ENCODE measurements around the gene PFN1. TPM values are rescaled to one million over a fixed set of nuclear protein-coding genes. Genes with fewer than 3 reads are reported as not detected.

Gene PFN1
- total and polyA plus RNA-seq, 9 of the 15 experiments (the other 6 are each of a cell fraction or from before 2014, with no cell fraction given), result 60.5 to 1,479 (median 456) TPM

GRCh38 chr17:4986403-4986802 is 38.1 kb upstream of the PFN1 start:
- Histone ChIP-seq H2AFZ (ENCODE audit: low read depth, low read length) (0 out of 2 replicates have a peak overlapping the region, but pooled peaks have one; percentile 94), H3K36me3 (ENCODE audit: control insufficient read depth, insufficient read depth, low read length) (peaks cover 20% of the 10 kb centered on the region), H3K9ac (ENCODE audit: insufficient read depth in 1 of 2, low read depth in 2 of 2, low read length in 2 of 2) (peak overlapping the region; percentile 73 to 94), H3K9me3 (replicated peaks; ENCODE audit: control insufficient read depth, insufficient read depth, low read depth, low read length) (no peaks in the 10 kb centered on the region), H3K4me1 (replicated peaks in 1 of 2; ENCODE audit: control insufficient read depth in 2 of 2, insufficient read depth in 2 of 2, low read length in 2 of 2) (peaks cover 10 to 21% of the 10 kb centered on the region in 2 experiments; a peak in 4 of 5 replicates), H3K79me2 (ENCODE audit: control insufficient read depth, insufficient read depth, low read length) (peaks cover 26% of the 10 kb centered on the region), H4K20me1 (replicated peaks; ENCODE audit: control insufficient read depth, insufficient read depth, low read length) (no peaks in the 10 kb centered on the region), H3K4me3 (peak overlapping the region; percentile 77), H3K4me2 (ENCODE audit: insufficient read depth, low read length) (peak overlapping the region; percentile 82), H3K9me1 (ENCODE audit: control insufficient read depth, insufficient read depth, low read length) (no peaks in the 10 kb centered on the region), H3K27me3 (ENCODE audit: control insufficient read depth in 2 of 2, insufficient read depth in 2 of 2, low read length in 2 of 2) (no peaks in the 10 kb centered on the region), H3K27ac (ENCODE audit: extremely low read depth, low read depth, low read length) (no peak overlapping the region; the same call in 1 of the 3 replicates)
- TF ChIP-seq ZSCAN32 (CRISPR knock-in tag; IDR thresholded peaks at IDR 0.05), result no peak
- no peak for TF ChIP-seq GATAD2B (IDR thresholded peaks at IDR 0.05; ENCODE audit: borderline replicate concordance)
- TF ChIP-seq VEZF1 (CRISPR knock-in tag; IDR thresholded peaks at IDR 0.05), result no peak
- TF ChIP-seq MTF1 (CRISPR knock-in tag; IDR thresholded peaks at IDR 0.05; ENCODE audit: borderline replicate concordance), result no peak
- no peak for TF ChIP-seq FOXA1 (IDR thresholded peaks at IDR 0.05; ENCODE audit: borderline replicate concordance)
- FAIRE-seq, result no peak
- ChIA-PET CTCF (ENCODE audit: low intra/inter-chr PET ratio) (interaction anchor here (0.9 kb wide), 2 partner anchors 76 to 77 kb away, joined by 3 read pairs; no protein-coding TSS in a partner anchor), POLR2A (interaction anchor here (0.7 to 2.2 kb wide), 6 partner anchors 9 to 39 kb away, joined by 3 to 8 read pairs (median 4); partner anchors contain the start of genes ENO3, INCA1 and KIF1C)
- intact Hi-C loops (cut with micrococcal nuclease) (no loop called here), in situ Hi-C loops (cut with MboI) (no loop called here)
- TSS peak; percentile 44 for BruUV-seq (replicated peaks)
- no peak; the same call in 2 of the 3 replicates for ATAC-seq
- no peak for DNase-seq (ENCODE audit: extremely low read depth in 1 of 4, low spot score in 3 of 4)
- 26% methylated on average over 4 of the region's 5 CpGs for WGBS (ENCODE audit: insufficient coverage, low coverage, missing lambda C conversion rate)
